Transverse colon (tissue), 4 donors: Measurements from ENCODE around the gene CUL1. TPM values are rescaled to one million over a fixed set of nuclear protein-coding genes. Genes with fewer than 3 reads are reported as not detected.

Experiments used
- DNase-seq: peaks from one replicate; pipeline ENCODE4 v3.0.0-alpha.2; 2019
- H3K27ac ChIP-seq, 4 donors: fragments of 200-600 bp; sonication (generic); 2 replicates each; pipeline ENCODE4 v1.5.1; 2016 to 2018; ENCODE audit warnings: inconsistent platforms in 4 of 4
- H3K27me3 ChIP-seq: fragments of 200-600 bp; sonication (generic); 2 replicates; pipeline ENCODE4 v1.5.1; 2017; ENCODE audit warnings: inconsistent platforms
- H3K36me3 ChIP-seq, 4 donors: fragments of 200-600 bp; sonication (generic); 2 replicates each; pipeline ENCODE4 v1.5.1; 2017 to 2019; ENCODE audit warnings: inconsistent platforms in 4 of 4
- H3K4me1 ChIP-seq, 4 donors: fragments of 200-600 bp; sonication (generic); 2 replicates each; pipeline ENCODE4 v1.5.1; 2017 to 2020; ENCODE audit warnings: inconsistent platforms in 4 of 4
- H3K4me3 ChIP-seq, 4 donors: fragments of 200-600 bp; sonication (generic); 1 replicate in 1 of 4; 2 replicates in 3 of 4; pipeline versions ENCODE4 v1.5.1 to v1.6.1; 2017 to 2019; ENCODE audit warnings: inconsistent platforms in 4 of 4
- H3K9me3 ChIP-seq, 2 donors: fragments of 200-600 bp; sonication (generic); 2 replicates each; pipeline ENCODE4 v1.5.1; 2017 to 2019; ENCODE audit warnings: inconsistent platforms in 2 of 2
- CTCF ChIP-seq, 5 experiments: fragments of 200-600 bp in 3 of 5; fragments of 450-650 bp in 2 of 5; sonication (generic) in 3 of 5; IDR thresholded peaks; 1 replicate in 2 of 5; 2 replicates in 3 of 5; pipeline ENCODE4 v1.5.1; 2016 to 2017; ENCODE audit warnings: antibody characterized with exemption in 5 of 5, inconsistent platforms in 3 of 5, mild to moderate bottlenecking in 2 of 5, moderate library complexity in 1 of 5
- EP300 ChIP-seq: sonication (generic); formaldehyde crosslinking; IDR thresholded peaks from one replicate; pipeline ENCODE4 v1.6.1; 2017; ENCODE audit warnings: antibody characterized with exemption, low read depth
- POLR2A ChIP-seq: fragments of 450-650 bp; IDR thresholded peaks from one replicate; pipeline ENCODE4 v1.6.1; 2016; ENCODE audit warnings: antibody characterized with exemption, mild to moderate bottlenecking, moderate library complexity
- POLR2AphosphoS5 ChIP-seq, 3 donors: sonication (generic); formaldehyde crosslinking; IDR thresholded peaks; one replicate each; pipeline ENCODE4 v1.6.1; 2016; ENCODE audit warnings: antibody characterized with exemption in 3 of 3
- WGBS, 2 donors: methylation state at CpG; one replicate each; pipeline ENCODE4 v1.1.5; 2018; ENCODE audit warnings: low coverage in 1 of 2; 5-methylcytosine and 5-hydroxymethylcytosine counted together
- in situ Hi-C, 4 donors: fragments of 200-750 bp; cut with MboI; loops; one replicate each; pipeline versions ENCODE4 v1.15.0 to v1.15.1; 2017; ENCODE audit warnings: low sequenced_read_pairs in 3 of 4, low pct_ligation_motif_present in 1 of 4, low pct_unique_long_range_greater_than_20kb in 1 of 4
- intact Hi-C: fragments of 100-400 bp; cut with DNase I; formaldehyde crosslinking; loops from one replicate; pipeline ENCODE4 v1.15.1; 2023; ENCODE audit warnings: low total_unique reads
- total RNA-seq, 4 donors: library from RNA; depleted of rRNA; stranded (reverse); fragments of >200 nt; gene quantifications; one replicate each; pipeline ENCODE4 v1.1.0, GENCODE V29; 2016

The CUL1 gene
- total RNA-seq, 4 donors from 2014 or later: 17.6 to 44.6 (median 28.8) TPM

DNA sequence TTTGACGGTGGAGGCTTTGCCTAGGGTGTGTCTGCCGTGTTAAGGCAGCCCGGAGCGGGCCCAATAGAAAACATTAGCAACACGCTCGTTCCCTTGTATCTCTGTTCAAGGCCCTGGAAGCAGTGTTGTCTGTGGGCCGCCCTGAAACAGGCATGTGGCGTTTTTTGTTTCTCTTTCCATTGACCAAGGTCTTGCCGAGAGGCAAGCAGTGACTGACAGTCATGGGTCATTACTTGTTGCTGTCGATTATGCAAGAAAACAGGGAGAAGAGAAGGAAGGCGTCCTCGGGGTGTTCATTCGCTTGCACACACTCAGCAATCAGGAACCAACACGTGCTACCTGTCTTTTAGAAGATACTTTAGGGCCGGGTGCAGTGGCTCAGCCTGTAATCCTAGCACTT, 92.8 kb downstream of the CUL1 start:
- WGBS, 2 donors: 86 to 91% methylated on average over 4 to 15 of the region's 15 CpGs
- DNase-seq: no peak
- H3K4me3 ChIP-seq: no peak overlapping the region
- no peak for TF ChIP-seq CTCF (IDR thresholded peaks at IDR 0.05)
- no peak for TF ChIP-seq EP300
- no peak for TF ChIP-seq POLR2AphosphoS5 (IDR thresholded peaks at IDR 0.05)
- no peak for TF ChIP-seq POLR2A
- intact Hi-C loops: no loop called here
- no peak overlapping the region for H3K27ac ChIP-seq
- no peaks in the 10 kb centered on the region for H3K9me3 ChIP-seq
- in situ Hi-C loops: no loop called here
- H3K4me1 ChIP-seq: no peaks in the 10 kb centered on the region
- H3K27me3 ChIP-seq: no peaks in the 10 kb centered on the region
- peaks cover 0 to 72% (median 34%) of the 10 kb centered on the region in 4 donors for H3K36me3 ChIP-seq

GRCh38 chr7:148793590-148793989, 94.9 kb downstream of the CUL1 start:
- Histone ChIP-seq H3K36me3 (peaks cover 0 to 75% (median 30%) of the 10 kb centered on the region in 4 donors), H3K27me3 (no peaks in the 10 kb centered on the region), H3K4me3 (no peak overlapping the region), H3K9me3 (no peaks in the 10 kb centered on the region), H3K27ac (no peak overlapping the region), H3K4me1 (no peaks in the 10 kb centered on the region)
- in situ Hi-C loops (no loop called here), intact Hi-C loops (no loop called here)
- WGBS, 2 donors: 100% methylated on average over 1 of the region's 1 CpG
- TF ChIP-seq POLR2AphosphoS5 (IDR thresholded peaks at IDR 0.05) (no peak), EP300 (no peak), CTCF (IDR thresholded peaks at IDR 0.05) (no peak), POLR2A (no peak)
- DNase-seq: no peak

GRCh38 chr7:148794476-148794875, 95.8 kb downstream of the CUL1 start:
- in situ Hi-C loops: no loop called here
- no peak for TF ChIP-seq CTCF (IDR thresholded peaks at IDR 0.05)
- TF ChIP-seq POLR2A: no peak
- TF ChIP-seq EP300: no peak
- TF ChIP-seq POLR2AphosphoS5 (IDR thresholded peaks at IDR 0.05): no peak
- H3K27ac ChIP-seq: no peak overlapping the region
- H3K4me3 ChIP-seq: no peak overlapping the region
- no peak for DNase-seq
- no peaks in the 10 kb centered on the region for H3K27me3 ChIP-seq
- no peaks in the 10 kb centered on the region for H3K9me3 ChIP-seq
- no peaks in the 10 kb centered on the region for H3K4me1 ChIP-seq
- peaks cover 0 to 79% (median 30%) of the 10 kb centered on the region in 4 donors for H3K36me3 ChIP-seq
- 97 to 99% methylated on average over 3 of the region's 3 CpGs for WGBS, 2 donors
- intact Hi-C loops: no loop called here

DNA sequence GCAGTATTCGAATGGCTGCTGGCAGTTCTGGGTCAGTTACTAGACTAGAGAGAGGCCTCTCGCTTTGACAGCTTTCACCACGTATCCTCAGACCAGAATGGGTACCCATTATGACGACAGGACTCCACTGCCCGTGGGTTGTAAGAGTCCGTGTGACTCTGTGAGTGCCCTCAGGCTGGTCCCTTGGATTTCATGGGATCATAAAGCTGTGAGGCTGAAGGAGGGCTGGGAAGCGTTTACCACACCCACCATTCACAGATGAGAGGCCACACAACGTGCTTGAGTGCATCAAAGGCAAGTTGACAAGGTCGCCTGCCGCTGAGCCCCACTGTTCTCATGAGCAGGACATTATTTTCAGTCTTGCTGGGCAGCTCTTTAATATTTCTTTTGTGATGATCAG, 98.1 kb downstream of the CUL1 start:
- DNase-seq: no peak
- Histone ChIP-seq H3K4me3 (no peak overlapping the region), H3K27ac (no peak overlapping the region), H3K36me3 (peaks cover 0 to 81% (median 32%) of the 10 kb centered on the region in 4 donors), H3K4me1 (no peaks in the 10 kb centered on the region), H3K9me3 (no peaks in the 10 kb centered on the region), H3K27me3 (no peaks in the 10 kb centered on the region)
- intact Hi-C loops: no loop called here
- WGBS, 2 donors: 80 to 85% methylated on average over 3 to 10 of the region's 10 CpGs
- in situ Hi-C loops: no loop called here
- TF ChIP-seq CTCF (IDR thresholded peaks at IDR 0.05): no peak
- TF ChIP-seq POLR2AphosphoS5 (IDR thresholded peaks at IDR 0.05): no peak
- no peak for TF ChIP-seq POLR2A
- no peak for TF ChIP-seq EP300
